ENCODE results near the gene MLC1. TPM values are rescaled to one million over a fixed set of nuclear protein-coding genes. Genes with fewer than 3 reads are reported as not detected.

MLC1 gene
- total RNA-seq, 1 donor from 2014 or later: not detected

GRCh38 chr22:50030297-50031188 is 54.7 kb downstream of the MLC1 start:
- DNase-seq (ENCODE audit: extremely low spot score, unreplicated experiment): peak; percentile 85
- Mint-ChIP-seq H3K4me1 (ENCODE audit: unreplicated experiment) (no peaks in the 10 kb centered on the region), H3K27ac (no peak overlapping the region), H3K9me3 (no peaks in the 10 kb centered on the region), H3K27me3 (peaks cover 15% of the 10 kb centered on the region), H3K36me3 (no peaks in the 10 kb centered on the region), H3K4me3 (no peak overlapping the region)
- peak; percentile 87 for TF ChIP-seq CTCF (conservative IDR thresholded peaks at IDR 0.05)

GRCh38 chr22:50027639-50028537 is 57.3 kb downstream of the MLC1 start:
- peak; percentile 68 for DNase-seq (ENCODE audit: extremely low spot score, unreplicated experiment)
- Mint-ChIP-seq H3K9me3 (no peaks in the 10 kb centered on the region), H3K27ac (no peak overlapping the region), H3K27me3 (peaks cover 20% of the 10 kb centered on the region), H3K36me3 (no peaks in the 10 kb centered on the region), H3K4me3 (no peak overlapping the region), H3K4me1 (ENCODE audit: unreplicated experiment) (no peaks in the 10 kb centered on the region)
- TF ChIP-seq CTCF (conservative IDR thresholded peaks at IDR 0.05): no peak

GRCh38 chr22:50025993-50026392 is 59.2 kb downstream of the MLC1 start:
- DNase-seq (ENCODE audit: extremely low spot score, unreplicated experiment): no peak
- no peak overlapping the region for H3K4me3 Mint-ChIP-seq
- H3K27me3 Mint-ChIP-seq: peaks cover 20% of the 10 kb centered on the region
- H3K9me3 Mint-ChIP-seq: no peaks in the 10 kb centered on the region
- TF ChIP-seq CTCF (conservative IDR thresholded peaks at IDR 0.05): no peak
- H3K4me1 Mint-ChIP-seq (ENCODE audit: unreplicated experiment): no peaks in the 10 kb centered on the region
- no peaks in the 10 kb centered on the region for H3K36me3 Mint-ChIP-seq
- H3K27ac Mint-ChIP-seq: no peak overlapping the region

GRCh38 chr22:50022171-50022819 is 62.9 kb downstream of the MLC1 start:
- Mint-ChIP-seq H3K4me1 (ENCODE audit: unreplicated experiment) (no peaks in the 10 kb centered on the region), H3K9me3 (no peaks in the 10 kb centered on the region), H3K27ac (no peak overlapping the region), H3K4me3 (no peak overlapping the region), H3K27me3 (peaks cover 8% of the 10 kb centered on the region), H3K36me3 (no peaks in the 10 kb centered on the region)
- TF ChIP-seq CTCF (conservative IDR thresholded peaks at IDR 0.05): no peak
- no peak for DNase-seq (ENCODE audit: extremely low spot score, unreplicated experiment)

- Mint-ChIP-seq H3K27ac (no peak overlapping the region), H3K36me3 (no peaks in the 10 kb centered on the region), H3K4me1 (ENCODE audit: unreplicated experiment) (no peaks in the 10 kb centered on the region), H3K9me3 (no peaks in the 10 kb centered on the region), H3K4me3 (no peak overlapping the region), H3K27me3 (peaks cover 11% of the 10 kb centered on the region)
- no peak for TF ChIP-seq CTCF (conservative IDR thresholded peaks at IDR 0.05)
- DNase-seq (ENCODE audit: extremely low spot score, unreplicated experiment): no peak
These were observed 64.6 kb downstream of the MLC1 start for GRCh38 chr22:50020606-50021005.

Measured in type B pancreatic cell (in vitro differentiated cells).